Stimulated activated CD4-positive, alpha-beta T cell treated with anti-CD3 and anti-CD28 coated beads, Interleukin-12 subunit alpha, Interleukin-12 subunit beta, amount 100 ng/mL, for 4 hours (primary cell): Measurements from ENCODE around the gene TNPO1.
"Not testable (repeated sequence)": the region's sequence is repeated elsewhere in the genome, so short reads cannot be mapped to it uniquely, and the experiment has no call there.

Experiments used
- DNase-seq: peaks from one replicate; pipeline ENCODE4 v3.0.0-alpha.2; 2020

TNPO1 gene

GRCh38 chr5:72816284-72817075 is at the start of gene TNPO1:
Gene TNPO1 (plus strand): TSS chr5:72816661. CDS start chr5:72816738, 77 bp downstream.
- DNase-seq = peak; percentile 82

DNA sequence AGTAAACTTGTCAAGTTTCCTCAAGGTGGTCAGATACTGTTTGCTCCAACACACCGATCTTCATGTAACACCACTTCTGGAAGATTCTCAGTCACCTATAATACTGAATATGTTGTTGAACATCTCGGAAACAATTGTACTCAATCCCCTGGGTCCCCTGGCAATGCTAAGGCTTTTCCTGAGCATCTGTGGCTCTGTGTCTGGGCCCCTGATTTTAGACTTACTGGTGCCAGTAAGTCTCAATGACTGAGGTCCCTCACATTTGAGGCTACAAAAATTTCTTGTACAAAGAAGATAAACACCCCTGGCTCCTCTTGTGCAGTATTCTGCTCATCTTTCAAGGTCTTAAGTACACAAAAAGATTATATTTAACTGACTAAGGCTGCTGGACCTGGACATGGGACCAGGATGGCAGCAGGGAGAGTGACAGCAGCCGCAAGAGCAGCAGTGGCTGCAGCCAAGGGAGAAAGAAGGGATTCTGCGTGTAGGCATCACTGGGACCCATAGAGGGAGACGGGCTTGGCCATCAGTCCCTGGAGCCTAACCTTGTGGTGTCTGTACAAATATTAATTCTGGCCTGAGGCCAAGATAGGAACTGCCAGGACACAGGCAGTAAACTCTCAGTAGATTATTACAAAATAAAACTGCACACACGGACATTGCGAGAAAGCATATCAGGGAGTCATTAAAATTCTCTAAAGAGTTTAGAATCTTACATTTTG is 49.0 kb upstream of the TNPO1 start:
- no peak for DNase-seq

DNA sequence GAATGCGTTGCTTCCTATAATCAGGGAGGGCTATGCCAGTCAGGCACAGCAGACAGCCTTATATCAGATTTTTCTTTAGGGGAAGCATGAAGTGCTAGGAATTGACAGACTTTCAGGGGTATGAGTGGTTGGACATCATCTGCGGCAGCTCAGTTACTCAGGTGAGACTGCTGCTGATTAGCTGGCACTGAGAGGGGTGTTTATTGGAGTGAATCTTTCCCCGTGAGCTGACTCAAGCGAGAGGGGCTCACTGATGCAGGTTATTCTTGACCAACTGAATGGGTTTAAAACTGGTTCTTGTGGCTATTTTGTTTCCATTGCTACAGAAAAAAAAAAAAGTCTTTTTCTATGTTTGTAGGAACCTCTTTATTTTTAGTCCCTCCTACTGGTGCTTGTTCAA is 46.2 kb upstream of the TNPO1 start:
- DNase-seq = no peak

DNA sequence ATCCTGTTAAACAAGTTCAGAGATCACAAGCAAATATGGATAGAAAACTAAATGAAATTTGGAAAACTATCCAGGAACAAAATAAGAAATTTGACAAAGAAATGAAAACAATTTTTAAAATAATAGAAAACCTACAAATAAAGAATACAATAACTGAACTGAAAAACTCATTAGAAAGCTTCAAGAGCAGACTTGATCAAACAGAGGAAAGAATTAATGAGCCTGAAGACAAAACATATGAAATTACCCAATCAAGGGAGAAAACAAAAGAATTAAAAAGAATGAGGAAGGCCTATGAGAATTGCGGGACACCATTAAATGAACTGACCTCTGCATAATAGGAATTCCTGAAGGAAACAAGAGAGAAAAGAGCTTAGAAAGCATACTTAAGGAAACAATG is 39.8 kb upstream of the TNPO1 start:
- DNase-seq = no peak

GRCh38 chr5:72779520-72779919 is 36.9 kb upstream of the TNPO1 start:
- DNase-seq = no peak

GRCh38 chr5:72783354-72783753 is 33.1 kb upstream of the TNPO1 start:
- DNase-seq = no peak

- no peak for DNase-seq
Observed at GRCh38 chr5:72784129-72784528, 32.3 kb upstream of the TNPO1 start.

- DNase-seq = no peak
Observed at GRCh38 chr5:72785801-72786200, 30.7 kb upstream of the TNPO1 start.

- DNase-seq = no peak
Observed at GRCh38 chr5:72786676-72787075, 29.8 kb upstream of the TNPO1 start.

GRCh38 chr5:72788866-72789505 is 27.5 kb upstream of the TNPO1 start:
- no peak for DNase-seq

DNA sequence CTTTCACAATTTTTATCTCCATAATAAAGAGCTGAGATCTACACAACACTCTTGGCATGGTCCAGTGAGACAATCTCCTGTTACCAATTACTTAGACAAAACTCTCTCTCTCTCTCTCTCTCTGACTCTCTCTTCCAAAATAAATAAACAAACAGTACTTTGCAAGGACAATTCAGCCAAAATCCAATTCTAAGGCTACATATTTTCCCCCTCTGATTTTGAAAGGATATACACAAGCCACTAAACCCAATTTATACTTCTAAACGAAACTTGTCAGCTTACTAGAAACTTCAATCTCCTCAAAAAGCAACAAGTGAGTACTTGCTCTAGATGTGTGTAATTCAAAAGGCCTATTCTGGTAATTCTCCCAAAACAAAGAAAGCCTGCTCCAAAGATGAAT is 26.3 kb upstream of the TNPO1 start:
- DNase-seq = no peak

DNA sequence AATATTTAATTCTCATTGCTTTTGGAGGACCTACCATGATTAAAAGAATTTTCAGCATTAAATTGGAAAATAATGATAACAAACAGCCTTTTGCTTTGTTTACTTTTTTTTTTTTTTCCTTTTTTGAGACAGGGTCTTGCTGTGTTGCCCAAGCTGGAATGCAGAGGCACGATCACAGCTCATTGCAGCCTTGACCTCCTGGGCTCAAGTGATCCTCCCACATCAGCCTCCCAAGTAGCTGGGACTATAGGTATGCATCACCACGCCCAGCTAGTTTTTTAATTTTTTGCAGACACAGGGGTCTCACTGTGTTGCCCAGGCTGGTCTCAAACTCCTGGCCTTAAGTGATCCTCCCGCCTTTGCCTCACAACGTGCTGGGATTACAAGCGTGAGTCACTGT is 23.8 kb upstream of the TNPO1 start:
- DNase-seq = not testable (repeated sequence)

GRCh38 chr5:72796001-72796400 is 20.5 kb upstream of the TNPO1 start:
- no peak for DNase-seq

DNA sequence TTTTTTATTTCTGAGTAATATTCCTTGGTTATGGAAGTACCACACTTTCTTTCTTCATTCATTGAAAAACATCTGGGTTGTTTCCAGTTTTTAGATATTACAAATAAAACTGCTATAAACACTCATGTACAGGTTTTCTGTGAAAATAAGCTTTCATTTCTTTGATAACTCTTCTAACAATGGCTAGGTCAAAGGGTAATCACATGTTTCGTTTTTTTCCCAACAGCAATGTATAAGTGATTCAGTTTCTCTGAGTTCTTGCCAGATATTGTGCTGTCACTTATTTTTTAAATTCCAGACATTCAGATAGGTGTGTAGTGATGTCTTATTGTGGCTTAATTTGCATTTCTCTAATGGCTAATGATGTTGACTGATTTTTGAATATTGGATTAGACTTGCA is 16.7 kb upstream of the TNPO1 start:
- DNase-seq = no peak

- not testable (repeated sequence) for DNase-seq
Observed at GRCh38 chr5:72808637-72809036, 7.8 kb upstream of the TNPO1 start.

- DNase-seq = no peak
Observed at GRCh38 chr5:72811849-72812248, 4.6 kb upstream of the TNPO1 start.

DNA sequence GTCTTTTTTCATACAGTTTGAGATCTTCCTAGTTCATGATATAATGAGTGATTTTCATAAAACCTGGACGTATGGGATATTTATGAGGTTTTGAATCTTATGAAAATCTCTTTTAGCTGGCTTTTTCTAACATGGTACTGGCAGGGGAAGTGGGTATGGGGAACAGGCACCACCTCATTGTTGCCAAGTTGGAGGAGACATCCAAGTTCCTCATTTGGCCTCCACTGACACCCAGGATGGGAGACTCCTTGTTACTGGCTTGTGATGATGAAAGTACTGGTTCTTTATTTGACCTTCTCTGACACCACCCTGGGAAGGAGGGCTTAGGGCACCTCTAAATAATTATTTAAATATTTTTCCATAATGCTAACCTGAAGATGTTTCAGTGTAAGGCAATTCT is 4.0 kb upstream of the TNPO1 start:
- DNase-seq = no peak

DNA sequence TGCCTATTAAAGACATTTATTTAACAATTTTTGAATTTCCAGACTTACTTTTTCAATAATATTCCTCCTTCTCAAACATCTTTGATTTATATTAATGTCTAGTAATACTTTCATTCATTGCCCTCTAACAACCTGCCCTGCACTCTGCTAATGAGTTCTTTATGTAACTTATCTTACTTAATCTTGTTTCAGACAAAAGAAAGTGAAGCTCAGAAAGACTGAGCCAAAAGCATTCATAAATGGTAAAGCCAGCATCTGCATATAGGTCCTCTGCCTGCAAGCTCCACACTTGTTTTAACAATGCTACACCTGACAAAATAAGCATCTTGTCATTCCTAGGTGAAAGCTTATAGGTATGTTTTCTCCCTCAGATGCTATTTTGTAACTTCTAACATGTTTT is 2.4 kb upstream of the TNPO1 start:
- no peak for DNase-seq

- no peak for DNase-seq
Observed at GRCh38 chr5:72814864-72815263, 1.6 kb upstream of the TNPO1 start.

DNA sequence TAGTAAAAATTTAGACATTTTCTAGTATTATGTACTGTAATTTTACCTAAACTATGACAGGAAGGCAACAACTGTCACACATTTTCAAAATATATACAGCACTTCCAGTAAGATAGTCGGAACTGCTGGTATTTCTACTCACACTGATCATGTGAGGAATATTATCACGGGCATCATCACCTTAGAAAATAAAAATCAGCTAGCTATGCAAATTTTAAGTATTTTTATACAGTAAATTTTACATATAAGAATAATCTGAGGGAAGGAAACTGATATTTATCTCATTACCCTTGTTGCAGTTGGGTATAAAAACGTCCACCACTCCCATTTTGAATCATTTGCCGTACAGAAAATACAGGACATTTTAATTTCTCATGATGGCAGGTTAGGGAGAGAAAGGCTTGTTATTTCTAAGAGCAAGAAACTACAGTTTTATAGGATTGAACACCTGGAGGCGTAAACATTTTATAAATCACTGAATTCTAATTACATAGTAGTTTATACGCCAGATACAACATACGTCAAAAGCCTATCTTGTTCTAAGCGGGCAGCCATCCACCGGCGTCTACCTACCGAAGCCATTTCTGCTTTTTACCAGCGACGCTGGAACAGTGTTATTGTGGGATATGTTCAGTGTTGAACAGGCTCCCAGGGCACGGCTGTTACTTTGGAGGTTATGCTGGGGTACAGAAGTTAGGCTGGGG is 729 bp upstream of the TNPO1 start:
- no peak for DNase-seq

DNA sequence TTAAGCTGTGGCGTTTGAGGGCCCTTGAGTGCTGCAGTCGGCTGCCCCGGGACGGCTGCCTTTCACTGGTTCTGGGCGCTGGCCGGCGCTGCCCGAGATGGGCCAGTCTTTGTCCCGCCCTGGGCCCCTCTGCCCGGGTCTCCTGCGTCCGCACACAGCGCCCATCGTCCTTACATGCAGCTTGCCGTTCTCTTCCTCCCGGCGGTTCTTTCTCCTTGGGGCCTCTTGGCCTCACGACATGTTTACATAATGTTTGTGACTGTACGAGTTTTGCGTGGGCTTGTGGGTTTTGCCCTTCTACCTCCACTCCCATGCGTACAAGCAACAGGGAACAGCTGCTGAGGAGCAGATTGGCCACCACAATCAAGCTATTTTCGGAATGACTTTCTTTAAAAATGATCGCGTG is 618 bp downstream of the TNPO1 start:
- DNase-seq = peak; percentile 7

DNA sequence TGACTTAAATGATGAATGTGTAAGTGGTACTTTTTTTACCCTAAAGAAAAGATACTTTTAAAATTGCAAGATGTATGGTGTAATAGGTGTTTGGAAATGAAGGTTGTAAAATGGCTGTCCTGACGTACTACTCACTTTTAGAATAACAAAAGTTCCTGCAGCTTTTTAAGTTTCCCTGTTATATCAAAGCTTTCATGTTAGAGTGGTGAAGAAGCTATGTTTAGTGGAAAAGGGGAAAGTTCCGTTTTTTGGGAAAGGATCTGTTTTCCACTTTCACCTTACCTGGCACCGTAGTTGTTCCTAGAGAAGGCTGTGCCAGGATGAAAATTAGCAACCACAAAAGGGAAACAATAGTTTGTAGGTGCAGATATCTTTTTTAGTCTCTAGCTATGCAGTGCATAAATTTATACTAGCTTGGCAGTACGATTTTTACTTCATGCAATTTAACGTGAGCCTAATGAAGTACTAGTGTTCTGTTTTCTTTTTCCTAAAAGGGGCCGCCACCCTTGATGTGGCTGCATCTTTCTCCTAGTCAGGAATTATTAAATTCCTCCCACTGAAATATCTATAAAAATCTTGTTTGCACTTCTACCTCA is 1.3 kb downstream of the TNPO1 start:
- no peak for DNase-seq
